Keratinocyte (primary cell): ENCODE results near the gene GNPTAB. TPM values are rescaled to one million over a fixed set of nuclear protein-coding genes. Genes with fewer than 3 reads are reported as not detected.

Experiments used
- DNase-seq: peaks from one replicate; pipeline ENCODE4 v3.0.0-alpha.2; 2011; ENCODE audit warnings: low read depth, missing footprints, low spot score
- FAIRE-seq: peaks from 2 replicates; lab custom pipeline; 2011; peaks lifted over from hg19 to GRCh38; lab: Jason Lieb, UNC
- H2AFZ ChIP-seq: 2 replicates; pipeline ENCODE4 v1.6.0; 2012; ENCODE audit warnings: low read length, control low read depth, inconsistent platforms; ENCODE audit not compliant: control insufficient read depth
- H3K27ac ChIP-seq: 2 replicates; pipeline ENCODE4 v1.5.1; 2011; ENCODE audit warnings: low read length; ENCODE audit not compliant: control insufficient read depth, insufficient read depth
- H3K27me3 ChIP-seq: 3 replicates; pipeline ENCODE4 v1.6.0; 2011; ENCODE audit warnings: low read length; ENCODE audit not compliant: control insufficient read depth, insufficient read depth; ENCODE audit errors: extremely low read depth
- H3K36me3 ChIP-seq, 2 experiments: 2 replicates in 1 of 2; 3 replicates in 1 of 2; pipeline ENCODE4 v1.5.1; 2011; ENCODE audit warnings: low read length in 2 of 2, mild to moderate bottlenecking in 1 of 2; ENCODE audit not compliant: control insufficient read depth in 2 of 2, insufficient read depth in 2 of 2; ENCODE audit errors: extremely low read depth in 1 of 2
- H3K4me1 ChIP-seq: 3 replicates; pipeline ENCODE4 v1.5.1; 2011; ENCODE audit warnings: low read length; ENCODE audit not compliant: control insufficient read depth, insufficient read depth; ENCODE audit errors: extremely low read depth
- H3K4me2 ChIP-seq: 3 replicates; pipeline ENCODE4 v1.6.0; 2011; ENCODE audit warnings: low read depth, low read length; ENCODE audit not compliant: control insufficient read depth, insufficient read depth; ENCODE audit errors: extremely low read depth
- H3K4me3 ChIP-seq, 3 experiments: fragments of 200-600 bp in 1 of 3; sonication (generic) in 1 of 3; 2 replicates in 2 of 3; 3 replicates in 1 of 3; pipeline ENCODE4 v1.5.1; 2011 to 2016; ENCODE audit warnings: low read length in 3 of 3, mild to moderate bottlenecking in 3 of 3, control low read depth in 2 of 3, inconsistent platforms in 1 of 3, low read depth in 1 of 3, mixed read lengths in 1 of 3, mixed run types in 1 of 3, moderate library complexity in 1 of 3; ENCODE audit not compliant: control insufficient read depth in 2 of 3, insufficient read depth in 2 of 3; ENCODE audit errors: extremely low read depth in 1 of 3
- H3K79me2 ChIP-seq: 2 replicates; pipeline ENCODE4 v1.6.0; 2012; ENCODE audit warnings: low read length; ENCODE audit not compliant: control insufficient read depth, insufficient read depth
- H3K9ac ChIP-seq: 3 replicates; pipeline ENCODE4 v1.6.0; 2011; ENCODE audit warnings: low read length; ENCODE audit not compliant: control insufficient read depth, insufficient read depth; ENCODE audit errors: extremely low read depth
- H3K9me1 ChIP-seq: 3 replicates; pipeline ENCODE4 v1.6.0; 2011; ENCODE audit warnings: low read length; ENCODE audit not compliant: control insufficient read depth, insufficient read depth; ENCODE audit errors: extremely low read depth
- H3K9me3 ChIP-seq: 2 replicates; pipeline ENCODE4 v1.5.1; 2012; ENCODE audit warnings: low read depth, low read length; ENCODE audit not compliant: control insufficient read depth
- H4K20me1 ChIP-seq: 3 replicates; pipeline ENCODE4 v1.6.0; 2011; ENCODE audit warnings: low read length; ENCODE audit not compliant: control insufficient read depth, insufficient read depth; ENCODE audit errors: extremely low read depth
- EZH2 ChIP-seq: IDR thresholded peaks from one replicate; pipeline ENCODE4 v1.6.1; 2012; ENCODE audit warnings: inconsistent platforms, mild to moderate bottlenecking, low read length, moderate library complexity
- dilution Hi-C: fragments of 300-500 bp; cut with MboI; formaldehyde crosslinking; loops from one replicate; pipeline ENCODE4 v1.7.0; 2020; ENCODE audit warnings: low sequenced_read_pairs; ENCODE audit not compliant: extremely low pct_ligation_motif_present
- polyA plus RNA-seq, 5 experiments: library from polyadenylated mRNA; depleted of rRNA in 3 of 5; stranded (reverse) in 3 of 5; stranded (forward) in 1 of 5; unstranded in 1 of 5; fragments of >200 nt; gene quantifications; 1 replicate in 1 of 5; 2 replicates in 3 of 5; 3 replicates in 1 of 5; pipeline versions ENCODE4 v1.2.1 to v1.2.3, GENCODE V29; 2011 to 2012; ENCODE audit warnings: missing spikeins in 2 of 5, low read depth in 1 of 5, low replicate concordance in 1 of 5
- TF ChIP-seq, protein P1 (sequence below), 3 experiments: IDR thresholded peaks in 1 of 3; conservative IDR thresholded peaks in 1 of 3; optimal IDR thresholded peaks in 1 of 3; 2 replicates in 2 of 3; 3 replicates in 1 of 3; pipeline versions ENCODE3 to v1.5.1; 2011; ENCODE audit warnings: low read length in 3 of 3, mild to moderate bottlenecking in 3 of 3, moderate library complexity in 2 of 3, control low read depth in 1 of 3, inconsistent platforms in 1 of 3; ENCODE audit not compliant: insufficient read depth in 2 of 3; ENCODE audit errors: extremely low read depth in 1 of 3

The GNPTAB gene
- polyA plus RNA-seq, 1 donor (not counting 4 experiments of a cell fraction or from before 2014, with no cell fraction given), result 35.7 TPM

DNA sequence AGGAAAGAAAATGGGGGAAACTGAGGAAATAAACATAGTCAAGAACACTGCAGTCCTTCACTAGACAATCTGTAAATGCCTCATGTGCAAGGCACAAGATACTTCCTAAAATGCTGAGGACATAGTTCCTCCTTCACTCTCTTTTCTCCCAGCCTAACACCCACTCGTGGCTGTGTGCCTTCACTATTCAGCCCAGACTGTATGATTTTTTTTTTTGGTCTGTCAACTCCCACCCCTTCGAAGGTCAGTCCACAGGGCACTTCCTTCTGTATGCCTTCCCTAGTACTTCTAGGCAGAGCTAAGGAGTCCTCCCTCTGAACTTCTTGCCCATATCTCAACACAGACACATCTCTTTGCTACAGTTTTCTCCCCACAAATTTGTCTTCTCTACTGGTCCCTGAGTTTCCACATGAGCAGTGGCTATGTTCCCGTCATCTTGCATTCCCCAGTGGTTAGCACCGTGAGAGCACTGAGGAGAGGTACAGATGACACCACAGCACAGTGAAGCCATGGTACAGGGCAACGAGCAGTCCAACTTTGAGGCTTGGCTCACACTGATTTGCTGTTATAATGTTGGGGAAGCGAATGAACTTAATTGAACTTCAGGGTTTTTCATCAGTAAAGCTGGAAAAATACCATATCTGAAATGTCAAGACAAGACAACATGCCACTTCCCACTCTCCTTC lies 67.4 kb downstream of the GNPTAB start:
- Histone ChIP-seq H2AFZ (no peak overlapping the region), H3K9me3 (no peaks in the 10 kb centered on the region), H3K27ac (no peak overlapping the region), H3K27me3 (no peaks in the 10 kb centered on the region), H3K79me2 (no peaks in the 10 kb centered on the region), H3K9me1 (no peaks in the 10 kb centered on the region), H3K4me3 (no peak overlapping the region), H3K4me1 (peaks cover 4% of the 10 kb centered on the region), H3K4me2 (no peak overlapping the region), H4K20me1 (no peaks in the 10 kb centered on the region), H3K9ac (no peak overlapping the region), H3K36me3 (peaks cover 3% of the 10 kb centered on the region in 2 experiments)
- DNase-seq, result no peak
- peak; percentile 26 for FAIRE-seq
- TF ChIP-seq, protein P1, sequence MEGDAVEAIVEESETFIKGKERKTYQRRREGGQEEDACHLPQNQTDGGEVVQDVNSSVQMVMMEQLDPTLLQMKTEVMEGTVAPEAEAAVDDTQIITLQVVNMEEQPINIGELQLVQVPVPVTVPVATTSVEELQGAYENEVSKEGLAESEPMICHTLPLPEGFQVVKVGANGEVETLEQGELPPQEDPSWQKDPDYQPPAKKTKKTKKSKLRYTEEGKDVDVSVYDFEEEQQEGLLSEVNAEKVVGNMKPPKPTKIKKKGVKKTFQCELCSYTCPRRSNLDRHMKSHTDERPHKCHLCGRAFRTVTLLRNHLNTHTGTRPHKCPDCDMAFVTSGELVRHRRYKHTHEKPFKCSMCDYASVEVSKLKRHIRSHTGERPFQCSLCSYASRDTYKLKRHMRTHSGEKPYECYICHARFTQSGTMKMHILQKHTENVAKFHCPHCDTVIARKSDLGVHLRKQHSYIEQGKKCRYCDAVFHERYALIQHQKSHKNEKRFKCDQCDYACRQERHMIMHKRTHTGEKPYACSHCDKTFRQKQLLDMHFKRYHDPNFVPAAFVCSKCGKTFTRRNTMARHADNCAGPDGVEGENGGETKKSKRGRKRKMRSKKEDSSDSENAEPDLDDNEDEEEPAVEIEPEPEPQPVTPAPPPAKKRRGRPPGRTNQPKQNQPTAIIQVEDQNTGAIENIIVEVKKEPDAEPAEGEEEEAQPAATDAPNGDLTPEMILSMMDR (optimal IDR thresholded peaks at IDR 0.05 in 1 of 3, IDR thresholded peaks at IDR 0.05 in 1 of 3, conservative IDR thresholded peaks at IDR 0.05 in 1 of 3; ENCODE audit: extremely low read depth in 1 of 3, insufficient read depth in 2 of 3, low read length in 3 of 3), result no peak
- no peak for TF ChIP-seq EZH2
- dilution Hi-C loops, result no loop called here

DNA sequence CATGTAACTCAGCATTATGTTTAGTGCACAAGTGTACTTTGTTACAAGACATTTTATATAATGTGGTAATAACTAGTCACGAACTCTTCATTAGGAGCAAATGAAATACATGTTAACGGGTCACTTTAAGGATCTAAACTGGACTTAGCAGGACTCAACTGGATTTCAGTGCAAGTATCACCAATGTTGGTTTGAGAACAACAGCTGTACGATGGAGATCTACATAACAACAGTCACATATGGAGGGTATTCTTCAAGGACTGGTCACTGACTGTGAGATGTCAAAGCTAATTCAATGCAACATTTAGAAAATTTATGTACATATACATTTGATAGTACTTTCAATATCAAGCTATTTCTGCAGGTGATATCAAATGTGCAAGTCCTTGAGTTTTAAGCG lies 69.0 kb downstream of the GNPTAB start:
- Histone ChIP-seq H3K9me3 (no peaks in the 10 kb centered on the region), H2AFZ (no peak overlapping the region), H3K4me3 (no peak overlapping the region), H3K9me1 (no peaks in the 10 kb centered on the region), H3K4me1 (peaks cover 4% of the 10 kb centered on the region), H3K27ac (no peak overlapping the region), H3K27me3 (no peaks in the 10 kb centered on the region), H3K79me2 (no peaks in the 10 kb centered on the region), H3K36me3 (peaks cover 2 to 3% of the 10 kb centered on the region in 2 experiments), H3K4me2 (no peak overlapping the region), H3K9ac (no peak overlapping the region), H4K20me1 (no peaks in the 10 kb centered on the region)
- FAIRE-seq (no peak), DNase-seq (no peak)
- TF ChIP-seq EZH2, result no peak
- TF ChIP-seq, protein P1 (optimal IDR thresholded peaks at IDR 0.05 in 1 of 3, IDR thresholded peaks at IDR 0.05 in 1 of 3, conservative IDR thresholded peaks at IDR 0.05 in 1 of 3; ENCODE audit: extremely low read depth in 1 of 3, insufficient read depth in 2 of 3, low read length in 3 of 3), result no peak
- dilution Hi-C loops, result no loop called here
